Fibroblast of skin of right quadriceps (primary cell): Measurements from ENCODE around the gene ZNF653.

Source experiments
- DNase-seq: peaks from one replicate; pipeline ENCODE4 v3.0.0-alpha.2; 2013

Gene ZNF653

GRCh38 chr19:11510444-11510843 lies 4.8 kb upstream of the ZNF653 start:
- no peak for DNase-seq

- DNase-seq = no peak
Observed at GRCh38 chr19:11507370-11508078, 1.9 kb upstream of the ZNF653 start.

GRCh38 chr19:11506967-11507366 lies 1.3 kb upstream of the ZNF653 start:
- DNase-seq = no peak

GRCh38 chr19:11506101-11506555 lies 489 bp upstream of the ZNF653 start:
- DNase-seq = no peak

- peak; percentile 93 for DNase-seq
Observed at GRCh38 chr19:11505032-11505503, 571 bp downstream of the ZNF653 start.

- no peak for DNase-seq
Observed at GRCh38 chr19:11504502-11505031, 1.1 kb downstream of the ZNF653 start.

GRCh38 chr19:11499890-11500420 lies 5.7 kb downstream of the ZNF653 start:
- DNase-seq = no peak

GRCh38 chr19:11499220-11499726 lies 6.4 kb downstream of the ZNF653 start:
- DNase-seq = no peak

GRCh38 chr19:11496391-11497163 lies 9.1 kb downstream of the ZNF653 start:
- DNase-seq = peak; percentile 84

- no peak for DNase-seq
Observed at GRCh38 chr19:11495885-11496284, 9.8 kb downstream of the ZNF653 start.

GRCh38 chr19:11495481-11495880 lies 10.2 kb downstream of the ZNF653 start:
- DNase-seq = no peak

- no peak for DNase-seq
Observed at GRCh38 chr19:11494634-11495285, 10.9 kb downstream of the ZNF653 start.

- no peak for DNase-seq
Observed at GRCh38 chr19:11489378-11489777, 16.3 kb downstream of the ZNF653 start.

- DNase-seq = no peak
Observed at GRCh38 chr19:11486661-11487503, 18.8 kb downstream of the ZNF653 start.

GRCh38 chr19:11485245-11485837 lies 20.3 kb downstream of the ZNF653 start:
- DNase-seq = no peak

GRCh38 chr19:11483366-11484111 lies 22.1 kb downstream of the ZNF653 start:
- no peak for DNase-seq

GRCh38 chr19:11482384-11483050 lies 23.1 kb downstream of the ZNF653 start:
- peak; percentile 73 for DNase-seq

GRCh38 chr19:11481534-11482383 lies 23.9 kb downstream of the ZNF653 start:
- DNase-seq = peak; percentile 81
